Hepatocyte (in vitro differentiated cells): ENCODE data around the gene CHST14.

Source experiments
- EZH2 ChIP-seq: fragments of 200-600 bp; sonication (generic); IDR thresholded peaks from 2 replicates; pipeline ENCODE4 v1.6.1; 2016; ENCODE audit warnings: antibody characterized with exemption, mild to moderate bottlenecking, borderline replicate concordance
- TF ChIP-seq, protein P1 (sequence below): fragments of 200-600 bp; sonication (generic); IDR thresholded peaks from 2 replicates; pipeline ENCODE4 v1.5.1; 2016; ENCODE audit warnings: antibody characterized with exemption, mild to moderate bottlenecking; ENCODE audit not compliant: poor library complexity

- TF ChIP-seq, protein P1, sequence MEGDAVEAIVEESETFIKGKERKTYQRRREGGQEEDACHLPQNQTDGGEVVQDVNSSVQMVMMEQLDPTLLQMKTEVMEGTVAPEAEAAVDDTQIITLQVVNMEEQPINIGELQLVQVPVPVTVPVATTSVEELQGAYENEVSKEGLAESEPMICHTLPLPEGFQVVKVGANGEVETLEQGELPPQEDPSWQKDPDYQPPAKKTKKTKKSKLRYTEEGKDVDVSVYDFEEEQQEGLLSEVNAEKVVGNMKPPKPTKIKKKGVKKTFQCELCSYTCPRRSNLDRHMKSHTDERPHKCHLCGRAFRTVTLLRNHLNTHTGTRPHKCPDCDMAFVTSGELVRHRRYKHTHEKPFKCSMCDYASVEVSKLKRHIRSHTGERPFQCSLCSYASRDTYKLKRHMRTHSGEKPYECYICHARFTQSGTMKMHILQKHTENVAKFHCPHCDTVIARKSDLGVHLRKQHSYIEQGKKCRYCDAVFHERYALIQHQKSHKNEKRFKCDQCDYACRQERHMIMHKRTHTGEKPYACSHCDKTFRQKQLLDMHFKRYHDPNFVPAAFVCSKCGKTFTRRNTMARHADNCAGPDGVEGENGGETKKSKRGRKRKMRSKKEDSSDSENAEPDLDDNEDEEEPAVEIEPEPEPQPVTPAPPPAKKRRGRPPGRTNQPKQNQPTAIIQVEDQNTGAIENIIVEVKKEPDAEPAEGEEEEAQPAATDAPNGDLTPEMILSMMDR: no peak
- no peak for TF ChIP-seq EZH2
Measured at GRCh38 chr15:40516322-40516721, 45.5 kb downstream of the CHST14 start.
